ENCODE data around the gene ANGPTL8. TPM values are rescaled to one million over a fixed set of nuclear protein-coding genes. Genes with fewer than 3 reads are reported as not detected.

Gene ANGPTL8
- total RNA-seq, 1 donor from 2014 or later = not detected

DNA sequence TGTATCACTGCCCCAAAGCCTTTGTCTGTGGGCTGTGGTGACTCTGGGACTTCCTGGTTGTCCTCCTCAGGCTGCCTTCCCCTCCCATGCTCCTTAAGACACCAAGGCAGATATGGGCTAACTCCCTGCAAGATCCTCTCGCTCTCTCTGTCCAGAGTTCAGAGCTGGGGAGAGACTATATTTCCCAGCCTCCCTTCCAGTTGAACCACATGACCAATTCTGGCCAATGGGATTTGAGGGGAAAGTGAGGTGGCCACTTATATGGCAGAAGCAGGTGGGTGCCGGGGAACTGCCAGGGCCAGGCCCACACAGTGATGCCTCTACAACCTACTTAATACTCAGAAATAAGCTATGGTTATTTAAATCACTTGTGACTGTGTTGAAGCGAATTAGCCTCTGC is 16.2 kb upstream of the ANGPTL8 start:
- no peaks in the 10 kb centered on the region for H3K27me3 ChIP-seq (ENCODE audit: control insufficient read depth, insufficient read depth, low read length)
- no peak overlapping the region for H3K4me3 ChIP-seq (ENCODE audit: low read depth, low read length)
- DNase-seq (ENCODE audit: low read depth) = no peak
- TF ChIP-seq, protein P1, sequence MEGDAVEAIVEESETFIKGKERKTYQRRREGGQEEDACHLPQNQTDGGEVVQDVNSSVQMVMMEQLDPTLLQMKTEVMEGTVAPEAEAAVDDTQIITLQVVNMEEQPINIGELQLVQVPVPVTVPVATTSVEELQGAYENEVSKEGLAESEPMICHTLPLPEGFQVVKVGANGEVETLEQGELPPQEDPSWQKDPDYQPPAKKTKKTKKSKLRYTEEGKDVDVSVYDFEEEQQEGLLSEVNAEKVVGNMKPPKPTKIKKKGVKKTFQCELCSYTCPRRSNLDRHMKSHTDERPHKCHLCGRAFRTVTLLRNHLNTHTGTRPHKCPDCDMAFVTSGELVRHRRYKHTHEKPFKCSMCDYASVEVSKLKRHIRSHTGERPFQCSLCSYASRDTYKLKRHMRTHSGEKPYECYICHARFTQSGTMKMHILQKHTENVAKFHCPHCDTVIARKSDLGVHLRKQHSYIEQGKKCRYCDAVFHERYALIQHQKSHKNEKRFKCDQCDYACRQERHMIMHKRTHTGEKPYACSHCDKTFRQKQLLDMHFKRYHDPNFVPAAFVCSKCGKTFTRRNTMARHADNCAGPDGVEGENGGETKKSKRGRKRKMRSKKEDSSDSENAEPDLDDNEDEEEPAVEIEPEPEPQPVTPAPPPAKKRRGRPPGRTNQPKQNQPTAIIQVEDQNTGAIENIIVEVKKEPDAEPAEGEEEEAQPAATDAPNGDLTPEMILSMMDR (IDR thresholded peaks at IDR 0.05; ENCODE audit: insufficient read depth, low read length, poor library complexity, severe bottlenecking) = no peak
- no peaks in the 10 kb centered on the region for H3K36me3 ChIP-seq (ENCODE audit: control insufficient read depth, insufficient read depth, low read length)

DNA sequence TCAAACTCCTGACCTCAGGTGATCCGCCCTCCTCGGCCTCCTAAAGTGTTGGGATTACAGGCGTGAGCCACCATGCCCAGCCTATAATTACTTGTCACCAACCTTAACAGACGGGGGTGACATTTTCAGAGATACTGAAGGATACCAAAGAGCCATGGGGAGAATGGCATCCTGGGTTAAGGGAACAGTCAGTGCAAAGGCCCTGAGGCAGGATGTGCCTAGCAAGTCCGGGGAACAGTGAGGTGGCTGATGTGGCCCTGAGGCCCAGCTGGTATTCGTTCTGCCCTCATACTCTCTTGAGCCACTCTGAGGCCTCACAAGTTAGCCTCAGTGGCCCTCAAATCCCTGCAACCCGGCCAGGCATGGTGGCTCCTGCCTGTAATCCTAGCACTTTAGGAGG is 15.0 kb upstream of the ANGPTL8 start:
- no peak for DNase-seq (ENCODE audit: low read depth)
- no peak overlapping the region for H3K4me3 ChIP-seq (ENCODE audit: low read depth, low read length)
- TF ChIP-seq, protein P1 (IDR thresholded peaks at IDR 0.05; ENCODE audit: insufficient read depth, low read length, poor library complexity, severe bottlenecking) = no peak
- H3K36me3 ChIP-seq (ENCODE audit: control insufficient read depth, insufficient read depth, low read length) = no peaks in the 10 kb centered on the region
- H3K27me3 ChIP-seq (ENCODE audit: control insufficient read depth, insufficient read depth, low read length) = no peaks in the 10 kb centered on the region

- TF ChIP-seq, protein P1 (IDR thresholded peaks at IDR 0.05; ENCODE audit: insufficient read depth, low read length, poor library complexity, severe bottlenecking) = no peak
- H3K4me3 ChIP-seq (ENCODE audit: low read depth, low read length) = no peak overlapping the region
- H3K36me3 ChIP-seq (ENCODE audit: control insufficient read depth, insufficient read depth, low read length) = no peaks in the 10 kb centered on the region
- no peak for DNase-seq (ENCODE audit: low read depth)
- H3K27me3 ChIP-seq (ENCODE audit: control insufficient read depth, insufficient read depth, low read length) = no peaks in the 10 kb centered on the region
These were observed 14.2 kb upstream of the ANGPTL8 start for GRCh38 chr19:11225172-11225571.

GRCh38 chr19:11225815-11226214 is 13.6 kb upstream of the ANGPTL8 start:
- H3K36me3 ChIP-seq (ENCODE audit: control insufficient read depth, insufficient read depth, low read length) = no peaks in the 10 kb centered on the region
- TF ChIP-seq, protein P1 (IDR thresholded peaks at IDR 0.05; ENCODE audit: insufficient read depth, low read length, poor library complexity, severe bottlenecking) = no peak
- H3K4me3 ChIP-seq (ENCODE audit: low read depth, low read length) = no peak overlapping the region
- no peak for DNase-seq (ENCODE audit: low read depth)
- no peaks in the 10 kb centered on the region for H3K27me3 ChIP-seq (ENCODE audit: control insufficient read depth, insufficient read depth, low read length)

DNA sequence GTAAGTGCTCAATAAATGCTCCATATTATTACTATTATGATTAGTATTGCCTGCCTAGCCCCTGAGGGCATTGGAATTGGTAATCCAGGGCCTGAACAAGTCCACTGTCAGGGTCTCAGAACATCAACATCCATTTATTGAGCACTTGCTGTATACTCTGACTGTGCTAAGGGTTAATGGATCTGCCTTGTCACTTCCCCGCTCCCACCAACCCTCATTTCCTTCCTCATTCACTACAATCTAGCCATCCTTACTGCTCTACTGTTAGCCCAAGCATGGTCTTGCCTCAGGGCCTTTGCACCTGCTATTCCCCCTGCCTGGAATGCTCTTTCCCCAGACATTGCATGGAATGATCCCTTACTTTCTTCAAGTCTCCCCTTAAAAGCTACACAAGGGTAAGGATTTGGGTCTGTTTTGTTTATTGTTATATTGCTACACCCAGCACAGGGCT is 12.7 kb upstream of the ANGPTL8 start:
- no peaks in the 10 kb centered on the region for H3K27me3 ChIP-seq (ENCODE audit: control insufficient read depth, insufficient read depth, low read length)
- no peak for DNase-seq (ENCODE audit: low read depth)
- TF ChIP-seq, protein P1 (IDR thresholded peaks at IDR 0.05; ENCODE audit: insufficient read depth, low read length, poor library complexity, severe bottlenecking) = no peak
- H3K4me3 ChIP-seq (ENCODE audit: low read depth, low read length) = no peak overlapping the region
- no peaks in the 10 kb centered on the region for H3K36me3 ChIP-seq (ENCODE audit: control insufficient read depth, insufficient read depth, low read length)

- Histone ChIP-seq H3K36me3 (ENCODE audit: control insufficient read depth, insufficient read depth, low read length) (no peaks in the 10 kb centered on the region), H3K4me3 (ENCODE audit: low read depth, low read length) (no peak overlapping the region), H3K27me3 (ENCODE audit: control insufficient read depth, insufficient read depth, low read length) (no peaks in the 10 kb centered on the region)
- no peak for DNase-seq (ENCODE audit: low read depth)
- TF ChIP-seq, protein P1 (IDR thresholded peaks at IDR 0.05; ENCODE audit: insufficient read depth, low read length, poor library complexity, severe bottlenecking) = peak; percentile 24
These were observed 12.1 kb upstream of the ANGPTL8 start for GRCh38 chr19:11227195-11227886.

Data from kidney epithelial cell (primary cell).